RWPE2 (cell line): ENCODE data around the gene AKAP10.

Experiments used
- ATAC-seq: fragments of 200-7000 bp; cut with Tn5 transposase; 3 replicates; pipeline ENCODE4 v1.9.1; 2021; ENCODE audit warnings: low read depth
- DNase-seq: peaks from one replicate; pipeline ENCODE4 v3.0.0-alpha.2; 2020; ENCODE audit warnings: low spot score
- H3K27ac ChIP-seq: fragments of 450-650 bp; 2 replicates; pipeline ENCODE4 v1.5.1; 2017; ENCODE audit warnings: mild to moderate bottlenecking; ENCODE audit not compliant: poor library complexity, severe bottlenecking
- H3K27me3 ChIP-seq: fragments of 250-450 bp; sonication (Bioruptor Pico); 2 replicates; pipeline ENCODE4 v1.5.1; 2021; ENCODE audit warnings: mild to moderate bottlenecking, moderate library complexity; ENCODE audit not compliant: insufficient read depth, poor library complexity, severe bottlenecking
- H3K36me3 ChIP-seq: fragments of 250-450 bp; sonication (Bioruptor Pico); 2 replicates; pipeline ENCODE4 v1.5.1; 2020; ENCODE audit warnings: low read depth, mild to moderate bottlenecking, moderate library complexity
- H3K4me1 ChIP-seq: fragments of 250-450 bp; sonication (Bioruptor Pico); 2 replicates; pipeline ENCODE4 v1.5.1; 2021; ENCODE audit warnings: mild to moderate bottlenecking, moderate library complexity; ENCODE audit not compliant: insufficient read depth, poor library complexity, severe bottlenecking
- H3K4me3 ChIP-seq: fragments of 250-450 bp; sonication (Bioruptor Pico); 2 replicates; pipeline ENCODE4 v1.5.1; 2021; ENCODE audit warnings: mild to moderate bottlenecking, moderate library complexity; ENCODE audit not compliant: severe bottlenecking
- H3K9me3 ChIP-seq: fragments of 250-450 bp; sonication (Bioruptor Pico); 2 replicates; pipeline ENCODE4 v1.5.1; 2021; ENCODE audit warnings: mild to moderate bottlenecking, moderate library complexity; ENCODE audit not compliant: severe bottlenecking
- CTCF ChIP-seq: fragments of 450-650 bp; IDR thresholded peaks from one replicate; pipeline ENCODE4 v1.5.1; 2017; ENCODE audit warnings: mild to moderate bottlenecking, moderate library complexity; ENCODE audit not compliant: poor library complexity, severe bottlenecking

Gene AKAP10

DNA sequence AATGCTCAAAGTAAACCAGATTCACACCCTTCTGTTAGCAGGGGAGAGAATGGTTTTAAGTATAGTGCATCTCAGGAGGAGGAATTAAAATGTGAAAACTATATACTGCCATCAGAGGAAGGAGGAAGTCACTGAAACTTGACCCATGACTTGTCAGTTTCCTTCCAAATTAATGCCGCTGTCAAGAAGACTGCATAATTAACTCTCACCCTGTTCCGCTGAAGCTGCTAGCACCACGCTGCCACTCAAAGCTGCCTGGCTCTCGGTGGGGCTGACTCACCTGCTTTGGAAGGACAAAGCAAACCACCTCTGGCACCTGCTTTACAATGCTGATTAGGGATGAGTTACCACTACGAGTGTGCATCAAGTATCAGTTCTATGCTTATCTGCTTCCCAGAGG is 72.1 kb downstream of the AKAP10 start:
- Histone ChIP-seq H3K36me3 (peaks cover 62% of the 10 kb centered on the region), H3K4me3 (no peak overlapping the region), H3K27me3 (no peaks in the 10 kb centered on the region), H3K27ac (no peak overlapping the region), H3K4me1 (no peaks in the 10 kb centered on the region), H3K9me3 (no peaks in the 10 kb centered on the region)
- DNase-seq = no peak
- ATAC-seq = no peak
- no peak for TF ChIP-seq CTCF

GRCh38 chr17:19904924-19905323 is 72.7 kb downstream of the AKAP10 start:
- no peak overlapping the region for H3K4me3 ChIP-seq
- no peaks in the 10 kb centered on the region for H3K27me3 ChIP-seq
- H3K36me3 ChIP-seq = peaks cover 56% of the 10 kb centered on the region
- no peaks in the 10 kb centered on the region for H3K4me1 ChIP-seq
- no peak for DNase-seq
- TF ChIP-seq CTCF = no peak
- no peaks in the 10 kb centered on the region for H3K9me3 ChIP-seq
- no peak overlapping the region for H3K27ac ChIP-seq
- ATAC-seq = no peak

GRCh38 chr17:19904412-19904811 is 73.2 kb downstream of the AKAP10 start:
- ATAC-seq = no peak
- no peaks in the 10 kb centered on the region for H3K4me1 ChIP-seq
- no peak for TF ChIP-seq CTCF
- no peaks in the 10 kb centered on the region for H3K9me3 ChIP-seq
- DNase-seq = no peak
- H3K27me3 ChIP-seq = no peaks in the 10 kb centered on the region
- H3K27ac ChIP-seq = no peak overlapping the region
- H3K4me3 ChIP-seq = no peak overlapping the region
- peaks cover 51% of the 10 kb centered on the region for H3K36me3 ChIP-seq

DNA sequence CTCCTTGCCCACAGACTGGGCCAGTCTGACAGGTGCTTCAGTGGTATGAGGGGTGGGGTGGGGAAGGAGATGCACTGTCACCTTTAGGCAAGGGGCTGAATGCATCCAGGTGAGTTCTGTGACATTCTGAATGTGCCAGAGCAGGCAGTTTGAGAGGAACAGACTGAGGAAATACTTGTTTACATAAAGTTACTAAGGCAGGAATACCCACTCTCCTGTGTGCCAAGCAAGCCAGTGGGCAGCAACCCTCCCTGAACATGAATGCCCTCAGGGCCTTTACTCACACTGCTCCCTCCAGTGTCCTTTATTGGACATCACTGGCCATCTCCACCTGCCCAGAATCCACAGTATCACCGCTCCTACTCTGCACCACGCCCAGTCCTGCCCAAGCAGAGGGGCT is 76.8 kb downstream of the AKAP10 start:
- no peak overlapping the region for H3K4me3 ChIP-seq
- peaks cover 20% of the 10 kb centered on the region for H3K36me3 ChIP-seq
- H3K4me1 ChIP-seq = peaks cover 11% of the 10 kb centered on the region
- ATAC-seq = peak; percentile 47; the same call in 2 of the 3 replicates
- H3K27me3 ChIP-seq = no peaks in the 10 kb centered on the region
- DNase-seq = no peak
- no peak overlapping the region for H3K27ac ChIP-seq
- no peak for TF ChIP-seq CTCF
- no peaks in the 10 kb centered on the region for H3K9me3 ChIP-seq

DNA sequence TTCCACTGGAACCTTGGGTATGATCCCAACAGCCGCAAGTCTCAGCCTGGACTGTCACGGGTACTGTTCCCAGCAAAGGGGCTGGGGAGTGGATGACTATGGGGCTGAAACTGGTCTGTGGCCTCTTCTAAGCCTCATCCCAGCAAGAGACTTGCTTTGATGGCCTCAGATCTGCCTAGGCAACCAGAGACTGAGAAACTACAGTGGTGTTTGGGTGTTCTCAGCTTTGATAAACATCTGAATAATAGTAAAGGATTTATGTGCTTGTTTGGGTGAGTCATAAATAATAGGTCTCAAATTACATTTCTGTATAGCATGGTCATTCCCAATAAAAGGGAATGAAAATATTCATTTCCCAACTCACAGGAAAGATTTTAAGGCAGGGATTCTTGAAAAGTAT is 79.7 kb downstream of the AKAP10 start:
- no peak for TF ChIP-seq CTCF
- DNase-seq (no peak), ATAC-seq (peak; percentile 67)
- Histone ChIP-seq H3K36me3 (no peaks in the 10 kb centered on the region), H3K4me3 (no peak overlapping the region), H3K4me1 (peaks cover 11% of the 10 kb centered on the region), H3K27me3 (no peaks in the 10 kb centered on the region), H3K9me3 (no peaks in the 10 kb centered on the region), H3K27ac (no peak overlapping the region)
